GM12892 (cell line): ENCODE data around the gene GPX8. TPM values are rescaled to one million over a fixed set of nuclear protein-coding genes. Genes with fewer than 3 reads are reported as not detected.

Source experiments
- DNase-seq: peaks from one replicate; pipeline ENCODE4 v3.0.0; 2011; ENCODE audit not compliant: insufficient read length
- FAIRE-seq: peaks from 2 replicates; lab custom pipeline; 2011; peaks lifted over from hg19 to GRCh38; lab: Jason Lieb, UNC
- POLR2A ChIP-seq: IDR thresholded peaks from 2 replicates; pipeline ENCODE4 v1.6.1; 2011; ENCODE audit warnings: low read depth, low read length, control low read depth
- POLR2AphosphoS5 ChIP-seq: IDR thresholded peaks from 2 replicates; pipeline ENCODE4 v1.6.1; 2011; ENCODE audit warnings: low read depth, low read length, control low read depth
- TAF1 ChIP-seq: IDR thresholded peaks from 2 replicates; pipeline ENCODE4 v1.6.1; 2011; ENCODE audit warnings: low read depth, mild to moderate bottlenecking, control low read depth, low read length, borderline replicate concordance
- polyA plus RNA-seq: library from polyadenylated mRNA; unstranded; fragments of >200 nt; gene quantifications from one replicate; pipeline ENCODE4 v1.2.1, GENCODE V29; 2012; ENCODE audit warnings: missing spikeins, inconsistent platforms; ENCODE audit not compliant: missing spikeins

The GPX8 gene
- polyA plus RNA-seq = not detected

- TF ChIP-seq POLR2A = no peak
- TF ChIP-seq TAF1 = no peak
- TF ChIP-seq POLR2AphosphoS5 = no peak
- no peak for DNase-seq
- FAIRE-seq = no peak
Observed at GRCh38 chr5:55159763-55160492, at the start of gene GPX8. TSS of gene GPX8 (plus strand) at chr5:55160171. CDS start at chr5:55160193, 22 bp downstream.

- DNase-seq (no peak), FAIRE-seq (no peak)
- TF ChIP-seq POLR2AphosphoS5 = no peak
- TF ChIP-seq POLR2A = no peak
- no peak for TF ChIP-seq TAF1
Observed at GRCh38 chr5:55110217-55110616, 49.8 kb upstream of the GPX8 start.

GRCh38 chr5:55113327-55113726 is 46.6 kb upstream of the GPX8 start:
- TF ChIP-seq TAF1 (no peak), POLR2A (no peak)
- no peak for FAIRE-seq
- no peak for DNase-seq

- TF ChIP-seq POLR2AphosphoS5 (no peak), TAF1 (no peak), POLR2A (no peak)
- DNase-seq (no peak), FAIRE-seq (no peak)
Observed at GRCh38 chr5:55114061-55114460, 45.9 kb upstream of the GPX8 start.

GRCh38 chr5:55123365-55123764 is 36.6 kb upstream of the GPX8 start:
- FAIRE-seq (no peak), DNase-seq (no peak)
- TF ChIP-seq TAF1 (no peak), POLR2A (no peak), POLR2AphosphoS5 (no peak)

- TF ChIP-seq TAF1 (no peak), POLR2A (no peak), POLR2AphosphoS5 (no peak)
- FAIRE-seq = no peak
- DNase-seq = no peak
Observed at GRCh38 chr5:55134053-55134722, 25.8 kb upstream of the GPX8 start.

- DNase-seq (no peak), FAIRE-seq (no peak)
- TF ChIP-seq POLR2AphosphoS5 (no peak), POLR2A (no peak), TAF1 (no peak)
Observed at GRCh38 chr5:55136521-55136920, 23.4 kb upstream of the GPX8 start.

GRCh38 chr5:55140908-55141665 is 18.9 kb upstream of the GPX8 start:
- FAIRE-seq (no peak), DNase-seq (no peak)
- TF ChIP-seq TAF1 = no peak
- no peak for TF ChIP-seq POLR2A
- no peak for TF ChIP-seq POLR2AphosphoS5

GRCh38 chr5:55141945-55142690 is 17.9 kb upstream of the GPX8 start:
- no peak for DNase-seq
- FAIRE-seq = no peak

GRCh38 chr5:55143624-55144023 is 16.3 kb upstream of the GPX8 start:
- TF ChIP-seq POLR2A (no peak), TAF1 (no peak), POLR2AphosphoS5 (no peak)
- DNase-seq (no peak), FAIRE-seq (no peak)

More at GRCh38 chr5:55141945-55142690, 17.9 kb upstream of the GPX8 start:
- TF ChIP-seq POLR2A (no peak), POLR2AphosphoS5 (no peak), TAF1 (no peak)

- TF ChIP-seq TAF1 (no peak), POLR2AphosphoS5 (no peak), POLR2A (no peak)
- DNase-seq = no peak
- no peak for FAIRE-seq
Observed at GRCh38 chr5:55146080-55146479, 13.9 kb upstream of the GPX8 start.
